Measurements from ENCODE around the gene PRR5L.

Gene PRR5L

GRCh38 chr11:36358436-36358835 is 62.3 kb downstream of the PRR5L start:
- DNase-seq (ENCODE audit: low read depth), result no peak

DNA sequence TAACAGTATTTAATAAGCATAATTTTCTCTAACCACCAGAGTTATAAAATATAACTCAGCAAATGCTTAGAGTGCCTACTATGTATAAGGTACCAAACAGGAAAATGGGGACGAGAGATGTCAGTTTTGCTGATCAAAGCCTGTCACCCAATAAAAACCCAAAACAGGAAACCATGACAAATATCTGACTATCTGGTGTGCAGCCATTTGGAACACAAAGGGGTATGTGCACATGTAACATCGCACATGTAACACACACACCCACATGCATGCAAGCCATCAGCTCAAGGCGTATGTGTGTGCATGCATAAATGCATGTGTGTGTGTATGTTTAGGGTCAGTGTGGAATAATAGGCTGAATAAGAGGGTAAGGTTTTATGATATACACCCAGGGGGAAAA is 64.2 kb downstream of the PRR5L start:
- DNase-seq (ENCODE audit: low read depth), result no peak

- no peak for DNase-seq (ENCODE audit: low read depth)
Observed at GRCh38 chr11:36360826-36361415, 64.8 kb downstream of the PRR5L start.

GRCh38 chr11:36361472-36361871 is 65.4 kb downstream of the PRR5L start:
- no peak for DNase-seq (ENCODE audit: low read depth)

GRCh38 chr11:36361901-36362391 is 65.9 kb downstream of the PRR5L start:
- no peak for DNase-seq (ENCODE audit: low read depth)

DNA sequence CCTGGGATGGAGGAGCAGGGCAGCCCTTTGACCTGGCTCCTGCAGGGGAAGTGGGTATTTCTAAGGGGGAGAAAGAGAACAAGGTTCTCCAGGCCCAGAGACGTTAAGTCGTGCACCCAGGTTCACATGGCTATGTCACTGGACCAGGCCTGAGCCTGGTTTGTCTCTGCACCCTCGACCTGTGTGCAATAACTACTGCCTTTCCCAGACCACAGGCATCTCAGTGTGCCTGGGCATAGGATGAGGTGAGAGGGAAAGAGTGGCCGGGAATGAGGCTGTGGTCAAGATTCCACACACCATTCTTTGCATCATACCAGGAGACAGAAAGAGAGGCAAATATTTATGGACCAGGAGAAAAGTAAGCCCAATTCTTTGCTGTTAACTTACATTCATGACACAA is 66.8 kb downstream of the PRR5L start:
- DNase-seq (ENCODE audit: low read depth), result no peak

DNA sequence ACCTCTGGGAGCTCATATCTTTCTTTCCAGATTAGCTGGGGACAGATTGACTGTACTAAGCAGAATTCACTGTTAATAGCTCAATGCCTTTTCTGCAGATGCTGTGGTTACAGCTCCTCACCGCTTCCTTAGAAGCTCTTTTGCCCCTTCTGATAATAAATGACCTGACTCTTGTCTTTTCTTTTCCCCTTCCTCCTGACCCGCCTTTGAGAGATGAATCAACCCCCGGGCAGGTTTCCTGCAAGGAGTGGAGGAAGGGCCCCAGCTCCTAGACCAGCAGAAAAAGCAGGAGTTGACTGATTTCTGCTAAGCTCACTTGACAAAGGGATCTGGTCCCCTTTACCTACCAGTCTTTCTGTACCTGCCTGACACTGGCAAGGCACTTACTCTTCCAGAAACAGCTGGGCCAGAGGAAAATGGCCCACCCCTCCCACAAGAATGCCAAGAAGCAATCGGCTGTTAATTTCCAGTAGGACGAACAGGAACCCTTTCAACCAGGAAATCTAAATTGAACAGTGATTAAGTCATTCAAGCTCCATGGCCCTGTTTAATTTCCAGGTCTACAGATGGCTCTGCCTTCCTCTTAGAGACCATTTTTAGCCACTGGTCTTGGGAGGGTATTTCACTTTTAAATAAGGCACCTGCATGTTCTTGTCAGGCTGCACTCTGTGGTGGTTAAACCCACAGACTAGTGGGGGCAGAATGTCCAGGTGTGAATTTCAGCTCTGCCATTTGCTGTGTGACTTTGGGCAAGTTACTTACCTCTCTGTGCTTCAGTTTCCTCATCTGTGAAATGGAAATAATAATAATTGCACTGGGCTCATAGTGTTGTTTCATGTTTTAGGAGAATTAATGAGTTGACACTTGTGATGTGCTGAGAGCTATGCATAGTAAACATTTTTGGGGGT is 67.5 kb downstream of the PRR5L start:
- DNase-seq (ENCODE audit: low read depth), result no peak

DNA sequence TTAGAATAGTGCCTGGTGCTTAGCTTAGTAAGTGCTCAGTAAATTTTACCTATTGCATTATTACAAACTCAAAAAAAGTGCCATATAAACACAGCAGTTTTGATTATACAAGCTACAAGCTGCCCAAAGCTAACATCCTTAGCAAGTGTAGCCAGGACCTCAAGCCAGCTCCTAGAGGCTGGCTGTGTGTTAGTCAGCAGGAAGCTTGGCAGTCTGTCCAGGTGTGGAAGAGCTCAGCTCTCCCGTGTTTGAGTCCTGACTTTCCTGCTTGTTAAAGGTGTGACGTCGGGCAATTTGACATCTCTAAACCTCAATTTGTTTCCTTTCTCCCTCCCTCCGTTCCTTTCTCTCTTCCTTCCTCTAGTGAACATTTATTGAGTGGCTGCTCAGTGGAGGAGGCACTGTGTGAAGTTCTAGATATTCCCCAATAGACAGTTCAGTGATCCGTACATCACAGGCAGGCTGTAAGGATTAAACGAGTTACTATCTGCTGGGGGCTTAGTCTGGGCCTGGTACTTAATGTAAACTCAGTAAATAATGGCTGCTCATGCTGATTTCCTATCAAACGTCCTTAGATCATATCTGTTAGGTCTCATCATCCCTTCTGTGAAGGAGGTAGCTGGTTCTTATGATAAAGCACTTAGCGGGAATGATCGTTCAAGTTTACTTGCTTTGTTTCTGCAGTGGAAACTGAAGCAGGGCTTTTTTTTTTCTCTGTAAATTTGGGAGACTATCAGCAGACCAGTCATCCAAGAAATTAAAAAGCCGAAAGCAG is 68.7 kb downstream of the PRR5L start:
- no peak for DNase-seq (ENCODE audit: low read depth)

GRCh38 chr11:36365907-36366306 is 69.8 kb downstream of the PRR5L start:
- DNase-seq (ENCODE audit: low read depth), result no peak

- DNase-seq (ENCODE audit: low read depth), result no peak
Observed at GRCh38 chr11:36367806-36368680, 72.0 kb downstream of the PRR5L start.

GRCh38 chr11:36371181-36371580 is 75.1 kb downstream of the PRR5L start:
- no peak for DNase-seq (ENCODE audit: low read depth)

- DNase-seq (ENCODE audit: low read depth), result no peak
Observed at GRCh38 chr11:36371590-36371989, 75.5 kb downstream of the PRR5L start.

GRCh38 chr11:36372101-36372771 is 76.1 kb downstream of the PRR5L start:
- no peak for DNase-seq (ENCODE audit: low read depth)

DNA sequence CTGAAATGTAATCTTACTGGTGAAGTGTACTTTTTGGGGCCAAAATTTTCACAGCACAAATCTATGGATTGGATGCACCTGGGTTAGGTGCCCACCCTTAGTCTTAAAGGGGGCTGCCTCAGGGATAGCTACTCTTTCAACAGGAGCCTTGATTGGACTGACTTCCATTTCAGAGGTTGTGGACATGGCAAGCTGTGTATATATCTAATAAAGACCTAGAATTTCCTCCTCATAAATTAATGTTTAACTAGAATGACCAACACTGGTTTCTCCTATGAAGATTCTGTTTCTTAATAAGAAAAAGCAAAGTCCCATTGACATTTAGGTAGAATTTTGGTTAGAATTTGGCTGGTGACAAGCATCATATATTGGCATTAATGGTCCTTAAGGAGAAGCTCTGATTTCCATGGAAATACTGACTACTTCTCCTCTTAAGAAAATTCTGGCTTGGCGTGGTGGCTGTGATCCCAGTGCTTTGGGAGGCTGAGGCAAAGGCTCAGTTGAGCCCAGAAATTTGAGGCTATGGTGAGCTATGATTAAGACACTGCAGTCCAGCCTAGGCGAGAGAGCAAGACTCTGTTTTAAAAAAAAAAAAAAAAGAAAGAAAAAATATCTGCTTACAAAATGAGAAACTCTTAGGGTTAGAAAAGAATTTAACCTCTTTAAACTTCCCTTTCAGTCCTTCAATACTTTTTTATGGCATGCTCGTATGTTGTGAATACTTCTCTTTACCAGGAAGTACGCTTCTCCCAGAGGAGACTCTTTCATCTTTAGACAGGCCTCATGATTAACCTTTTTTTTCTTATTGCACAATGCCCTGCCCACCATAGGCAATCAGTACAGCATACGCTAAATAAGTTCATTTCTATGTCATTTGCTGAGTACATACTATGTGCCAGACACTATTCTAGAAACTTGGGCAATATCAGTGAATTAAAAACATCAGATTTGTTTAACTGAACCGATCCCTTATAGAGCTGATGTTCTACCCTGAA is 77.2 kb downstream of the PRR5L start:
- DNase-seq (ENCODE audit: low read depth), result no peak

GRCh38 chr11:36374726-36375125 is 78.6 kb downstream of the PRR5L start:
- no peak for DNase-seq (ENCODE audit: low read depth)

- no peak for DNase-seq (ENCODE audit: low read depth)
Observed at GRCh38 chr11:36375353-36376008, 79.4 kb downstream of the PRR5L start.

DNA sequence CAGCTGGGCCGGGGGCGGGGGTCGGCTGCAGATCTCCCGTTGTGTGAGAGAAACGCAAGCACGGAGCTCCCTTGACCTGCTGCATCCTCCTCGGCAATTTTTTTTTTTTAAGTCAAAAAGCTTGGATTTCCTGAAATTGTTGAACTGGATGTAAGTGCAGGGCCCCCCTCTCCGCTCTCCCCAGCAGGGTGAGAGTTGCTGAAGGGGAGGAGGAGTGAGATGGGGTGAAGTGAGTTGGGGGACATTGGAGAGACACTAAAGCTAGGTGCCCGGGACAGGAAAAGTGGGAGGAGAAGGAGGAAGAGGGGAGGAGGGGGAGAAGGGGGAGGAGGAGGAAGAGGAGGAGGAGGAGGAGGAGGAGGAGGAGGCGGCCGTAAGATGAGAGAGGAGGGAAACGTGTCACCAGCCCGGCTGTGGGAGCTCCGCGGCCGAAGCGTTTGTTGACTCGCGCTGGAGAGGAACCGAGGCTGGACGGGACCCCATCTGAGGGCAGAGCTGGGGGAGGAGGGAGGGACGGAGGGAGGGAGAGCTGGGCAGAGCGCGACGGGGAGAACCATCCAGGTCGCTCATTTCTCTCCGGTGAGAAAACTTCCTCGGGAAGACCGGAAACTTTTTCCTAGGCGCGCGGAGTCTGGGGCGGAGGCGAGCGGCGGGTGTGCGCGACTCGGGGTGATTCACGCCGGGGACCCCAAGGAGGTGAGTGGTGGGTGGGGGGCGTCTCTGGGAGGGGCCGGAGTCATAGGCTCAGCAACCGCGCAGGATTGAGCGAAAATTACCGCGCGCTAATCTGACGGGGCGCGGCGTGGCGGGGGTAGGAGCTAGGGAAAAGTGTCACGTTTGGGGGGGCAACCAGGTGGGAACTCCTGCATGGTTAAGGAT is 80.2 kb downstream of the PRR5L start:
- DNase-seq (ENCODE audit: low read depth), result no peak
